D721Med (cell line): ENCODE data around the gene PREX1.

Experiments
- DNase-seq: peaks from one replicate; pipeline ENCODE4 v3.0.0; 2011; ENCODE audit warnings: low spot score; ENCODE audit not compliant: insufficient read length
- FAIRE-seq: peaks from 2 replicates; lab custom pipeline; 2011; peaks lifted over from hg19 to GRCh38; lab: Jason Lieb, UNC
- TF ChIP-seq, protein P1 (sequence below): IDR thresholded peaks from 2 replicates; pipeline ENCODE4 v1.5.1; 2012; ENCODE audit warnings: mild to moderate bottlenecking, control low read depth; ENCODE audit not compliant: insufficient read depth; ENCODE audit errors: missing control alignments

Gene PREX1

DNA sequence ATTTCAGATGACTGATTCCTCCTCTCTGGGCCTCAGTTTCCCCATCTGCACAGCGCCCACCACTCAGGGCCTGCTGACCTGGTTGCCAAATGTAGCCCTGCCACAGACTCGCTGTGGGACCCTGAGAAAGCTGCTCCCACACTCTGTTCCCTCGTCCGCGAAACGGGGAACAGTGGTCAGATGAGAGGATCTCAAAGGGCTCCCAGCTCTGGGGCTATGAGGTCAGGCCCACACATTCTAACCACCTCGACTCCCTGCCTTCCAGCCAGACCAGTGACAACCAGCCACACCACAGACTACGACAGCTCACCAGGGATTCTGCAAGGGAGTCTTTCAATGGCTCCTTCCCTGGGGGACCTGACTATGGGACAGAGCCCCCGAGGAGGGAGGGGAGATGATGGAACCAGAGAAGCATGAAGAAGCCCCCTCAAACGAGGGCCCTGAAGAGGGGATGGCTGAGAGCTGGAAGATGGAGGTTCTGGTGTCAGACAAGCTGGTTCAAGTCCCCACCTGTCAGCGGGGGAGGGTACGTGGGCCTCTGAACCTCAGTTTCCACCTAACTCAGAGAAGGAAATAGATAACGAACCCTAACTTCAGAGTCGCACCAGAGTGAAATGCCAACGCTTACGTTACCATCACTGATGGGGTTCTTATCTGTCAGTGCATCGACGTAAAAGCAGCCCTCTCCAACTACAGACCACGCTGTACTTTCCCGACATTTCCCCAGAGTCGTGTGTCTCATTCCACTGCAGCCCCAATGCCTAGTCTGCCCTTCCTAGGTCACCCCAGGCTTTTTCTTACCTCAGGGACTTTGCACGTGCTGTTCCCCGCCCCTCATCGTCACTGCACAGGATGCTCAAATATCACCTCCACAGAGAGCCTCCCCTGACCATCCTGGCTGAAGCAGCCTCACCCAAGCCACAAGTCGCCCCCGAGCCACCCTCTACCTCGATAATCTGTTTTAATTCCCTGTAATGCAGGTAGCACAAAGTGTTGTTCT lies 60.5 kb downstream of the PREX1 start:
- no peak for FAIRE-seq
- no peak for DNase-seq
- TF ChIP-seq, protein P1, sequence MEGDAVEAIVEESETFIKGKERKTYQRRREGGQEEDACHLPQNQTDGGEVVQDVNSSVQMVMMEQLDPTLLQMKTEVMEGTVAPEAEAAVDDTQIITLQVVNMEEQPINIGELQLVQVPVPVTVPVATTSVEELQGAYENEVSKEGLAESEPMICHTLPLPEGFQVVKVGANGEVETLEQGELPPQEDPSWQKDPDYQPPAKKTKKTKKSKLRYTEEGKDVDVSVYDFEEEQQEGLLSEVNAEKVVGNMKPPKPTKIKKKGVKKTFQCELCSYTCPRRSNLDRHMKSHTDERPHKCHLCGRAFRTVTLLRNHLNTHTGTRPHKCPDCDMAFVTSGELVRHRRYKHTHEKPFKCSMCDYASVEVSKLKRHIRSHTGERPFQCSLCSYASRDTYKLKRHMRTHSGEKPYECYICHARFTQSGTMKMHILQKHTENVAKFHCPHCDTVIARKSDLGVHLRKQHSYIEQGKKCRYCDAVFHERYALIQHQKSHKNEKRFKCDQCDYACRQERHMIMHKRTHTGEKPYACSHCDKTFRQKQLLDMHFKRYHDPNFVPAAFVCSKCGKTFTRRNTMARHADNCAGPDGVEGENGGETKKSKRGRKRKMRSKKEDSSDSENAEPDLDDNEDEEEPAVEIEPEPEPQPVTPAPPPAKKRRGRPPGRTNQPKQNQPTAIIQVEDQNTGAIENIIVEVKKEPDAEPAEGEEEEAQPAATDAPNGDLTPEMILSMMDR, result no peak

DNA sequence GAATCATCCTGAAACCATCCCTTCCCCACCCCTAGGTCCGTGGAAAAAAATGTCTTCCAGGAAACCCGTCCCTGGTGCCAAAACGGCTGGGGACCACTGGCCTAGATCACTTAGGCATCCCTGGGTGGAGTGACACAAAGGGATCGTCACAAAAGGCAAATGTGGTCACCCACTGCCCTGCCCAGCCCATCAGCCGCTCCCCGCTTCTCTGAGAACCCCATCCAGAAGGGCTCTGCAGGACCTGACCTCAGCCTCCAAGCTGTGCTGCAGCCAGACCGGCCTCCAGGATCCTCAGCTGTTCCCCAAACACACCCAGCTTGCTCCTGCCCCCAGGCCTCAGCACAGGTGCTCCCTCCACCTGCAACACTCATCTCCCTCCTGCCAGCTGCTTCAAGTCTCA lies 61.6 kb downstream of the PREX1 start:
- no peak for FAIRE-seq
- TF ChIP-seq, protein P1, result no peak
- no peak for DNase-seq

DNA sequence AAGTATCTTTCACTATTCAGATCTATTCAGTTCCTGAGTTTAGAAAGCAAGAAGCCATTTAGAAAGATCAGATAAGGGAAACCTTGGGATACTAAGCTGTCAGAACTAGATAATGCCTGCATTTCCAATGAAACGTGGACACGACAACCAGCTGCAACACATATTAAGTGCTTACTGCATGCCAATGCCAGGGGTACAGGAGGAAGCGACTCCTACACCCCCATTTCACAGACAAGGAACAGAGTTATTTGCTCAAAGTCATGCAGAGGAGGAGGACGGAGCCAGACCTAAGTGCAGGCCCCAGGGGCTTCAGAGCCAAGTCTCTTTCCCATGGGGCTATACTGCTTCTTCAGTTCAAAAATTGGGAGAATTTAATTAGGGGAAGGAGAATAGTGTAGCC lies 62.4 kb downstream of the PREX1 start:
- no peak for FAIRE-seq
- DNase-seq, result no peak

DNA sequence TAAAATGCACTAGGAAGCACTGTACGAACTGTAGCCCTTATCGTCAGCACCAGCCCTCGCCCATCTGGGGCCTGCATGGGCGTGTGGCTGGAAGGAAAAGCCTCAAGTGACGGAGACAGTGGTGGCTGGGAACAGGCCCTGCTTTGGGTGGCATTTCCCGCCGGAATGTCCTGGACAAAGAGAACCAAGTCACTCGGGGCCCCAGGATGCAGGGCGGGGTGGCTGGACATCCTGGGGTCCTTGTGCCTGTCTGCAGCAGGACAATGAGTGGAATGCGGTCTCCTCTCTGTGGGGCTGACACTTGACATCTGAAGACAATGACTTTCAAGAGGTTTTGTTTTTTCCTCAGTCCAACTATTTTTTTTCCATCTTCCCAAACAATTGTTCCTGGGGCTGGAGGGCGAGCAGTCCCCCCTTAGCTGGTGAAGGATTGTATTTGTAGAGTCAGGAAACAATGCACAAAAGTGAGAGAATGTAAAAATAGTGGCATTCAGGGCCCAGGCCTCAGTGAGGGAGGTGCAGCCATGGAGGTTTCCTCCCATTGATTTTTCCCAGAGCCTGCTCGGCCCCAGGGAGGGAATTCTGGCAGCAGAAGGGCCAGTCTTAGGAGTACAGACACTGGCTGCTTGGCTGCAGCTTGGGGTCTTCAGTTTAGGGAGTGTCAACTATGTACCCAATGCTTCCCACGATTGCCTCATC lies 64.4 kb downstream of the PREX1 start:
- no peak for FAIRE-seq
- DNase-seq, result no peak

More for the DNA sequence above, 62.4 kb downstream of the PREX1 start:
- TF ChIP-seq, protein P1, result no peak

DNA sequence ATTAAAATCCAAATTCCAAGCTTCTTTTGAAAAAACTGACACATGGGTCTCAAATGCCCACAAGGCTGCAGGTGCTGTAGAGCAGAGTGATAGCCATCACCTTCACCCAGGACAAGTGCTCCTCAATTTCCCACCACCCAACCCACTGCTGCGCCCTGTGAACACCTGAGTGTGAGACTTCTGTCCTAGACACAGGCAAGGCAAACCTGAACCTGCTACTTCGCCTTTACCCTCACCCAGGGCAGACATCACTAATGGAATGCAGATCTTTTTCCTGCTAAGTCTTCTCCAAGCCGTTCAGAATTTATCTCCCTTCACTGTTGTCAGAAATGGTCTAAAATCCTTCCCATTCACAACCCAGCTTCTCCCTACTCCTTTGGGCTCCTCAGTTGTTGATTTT lies 65.9 kb downstream of the PREX1 start:
- TF ChIP-seq, protein P1, result no peak
- FAIRE-seq (no peak), DNase-seq (no peak)

More for the DNA sequence above, 64.4 kb downstream of the PREX1 start:
- TF ChIP-seq, protein P1, result no peak

DNA sequence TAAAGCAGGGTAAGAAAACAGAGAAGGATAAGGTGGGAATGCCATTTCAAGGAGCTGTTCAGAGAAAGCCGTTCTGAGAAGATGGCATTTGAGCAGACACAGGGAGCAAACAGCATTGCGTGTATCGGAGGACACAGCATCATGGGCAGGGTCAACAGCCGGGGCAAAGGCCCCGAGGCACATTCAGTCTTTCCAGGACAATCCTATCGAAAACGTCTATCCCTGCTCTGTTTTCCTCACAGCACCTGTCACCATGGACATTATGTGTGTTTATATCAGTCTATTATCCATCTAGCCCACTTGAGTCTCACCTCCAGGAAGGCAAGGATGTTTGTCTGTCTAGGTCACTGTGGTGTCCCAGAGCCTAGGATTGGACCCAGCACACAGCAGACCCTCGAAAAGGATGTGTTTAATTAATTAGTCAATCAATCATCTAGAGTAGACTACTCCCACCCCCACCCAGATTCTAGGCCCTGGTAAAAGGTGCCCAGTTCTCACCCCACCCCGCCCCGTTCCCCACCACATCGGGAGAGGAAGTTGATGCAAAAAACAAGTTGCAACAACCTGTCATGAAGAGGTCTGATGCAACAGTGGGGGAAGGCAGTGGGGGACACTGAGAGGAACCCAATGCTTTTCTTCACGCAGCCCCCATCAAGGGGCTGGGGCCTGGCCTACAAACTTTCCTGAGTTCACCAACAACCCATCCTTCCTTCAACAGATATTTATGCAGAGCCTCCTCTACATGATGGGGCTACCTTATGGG lies 66.6 kb downstream of the PREX1 start:
- no peak for FAIRE-seq
- DNase-seq, result no peak
- TF ChIP-seq, protein P1, result no peak
